Stimulated activated naive CD4-positive, alpha-beta T cell (primary cell): Measurements from ENCODE around the gene DRG1.
"Not testable (repeated sequence)": the region's sequence is repeated elsewhere in the genome, so short reads cannot be mapped to it uniquely, and the experiment has no call there.

Experiments
- DNase-seq, 6 experiments: peaks; one replicate each; lab custom pipeline; 2025; lab: John Stamatoyannopoulos, UW

Gene DRG1, protein sequence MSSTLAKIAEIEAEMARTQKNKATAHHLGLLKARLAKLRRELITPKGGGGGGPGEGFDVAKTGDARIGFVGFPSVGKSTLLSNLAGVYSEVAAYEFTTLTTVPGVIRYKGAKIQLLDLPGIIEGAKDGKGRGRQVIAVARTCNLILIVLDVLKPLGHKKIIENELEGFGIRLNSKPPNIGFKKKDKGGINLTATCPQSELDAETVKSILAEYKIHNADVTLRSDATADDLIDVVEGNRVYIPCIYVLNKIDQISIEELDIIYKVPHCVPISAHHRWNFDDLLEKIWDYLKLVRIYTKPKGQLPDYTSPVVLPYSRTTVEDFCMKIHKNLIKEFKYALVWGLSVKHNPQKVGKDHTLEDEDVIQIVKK

DNA sequence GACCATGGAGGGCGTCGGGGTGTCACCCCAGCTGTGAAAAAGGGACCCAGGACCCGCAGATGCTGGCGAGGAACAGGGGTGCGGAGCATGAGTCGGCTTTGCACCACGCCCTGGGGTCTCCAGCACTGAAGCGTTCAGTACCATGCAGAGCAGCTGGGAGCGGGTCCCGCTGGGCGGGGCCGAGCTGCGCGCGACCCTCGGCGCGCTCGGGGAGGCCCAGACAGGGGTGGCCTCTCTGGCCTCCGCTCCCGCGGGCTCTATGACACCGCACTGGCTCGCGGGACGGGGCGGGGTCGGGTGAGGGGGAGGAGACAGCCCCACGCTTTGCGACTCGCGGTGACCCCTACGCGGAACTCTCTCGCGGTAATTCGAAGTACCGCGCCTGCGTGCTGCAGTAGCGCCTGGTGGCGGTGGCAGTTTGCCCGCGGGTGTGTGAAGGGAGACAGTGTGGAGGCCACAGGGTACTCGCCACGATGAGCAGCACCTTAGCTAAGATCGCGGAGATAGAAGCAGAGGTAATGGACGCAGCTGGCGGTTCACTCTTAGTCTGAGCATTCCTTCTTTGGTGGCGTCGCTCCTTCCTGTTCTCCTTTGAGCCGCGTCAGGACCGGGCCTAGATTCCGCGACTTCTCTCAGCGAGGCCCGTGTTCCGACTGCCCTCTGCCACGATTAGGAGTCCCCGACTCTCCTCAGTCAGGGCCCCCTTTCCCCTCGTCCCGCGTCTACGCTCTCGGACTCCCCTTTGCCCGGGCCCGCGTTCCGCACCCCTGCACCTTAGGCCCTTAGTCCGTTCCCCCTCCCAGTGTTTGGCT is at the start of gene DRG1:
Gene DRG1, plus strand, starts transcription at position 394 of the 812 bp plus-strand sequence. Its CDS starts 80 bp downstream, at position 474.
- DNase-seq, result peak; percentile 89 to 96 (median 93)

DNA sequence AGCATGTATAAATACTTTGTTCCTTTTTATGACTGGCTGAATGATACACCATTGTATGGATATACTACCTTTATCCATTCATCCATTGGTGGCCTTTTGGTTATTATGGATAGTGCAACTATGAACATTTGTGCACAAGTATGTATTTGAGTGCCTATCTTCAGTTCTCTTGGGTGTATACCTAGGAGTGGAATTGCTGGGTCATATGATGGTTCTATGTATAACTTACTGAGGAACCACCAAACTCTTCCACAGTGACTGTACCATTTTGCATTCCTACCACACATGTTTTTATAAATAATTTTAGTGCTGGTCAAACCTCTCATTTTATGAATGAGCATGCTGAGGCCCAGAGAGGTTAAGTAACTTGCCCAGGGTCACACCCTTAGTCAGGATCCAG is 49.4 kb upstream of the DRG1 start:
- DNase-seq, result no peak

DNA sequence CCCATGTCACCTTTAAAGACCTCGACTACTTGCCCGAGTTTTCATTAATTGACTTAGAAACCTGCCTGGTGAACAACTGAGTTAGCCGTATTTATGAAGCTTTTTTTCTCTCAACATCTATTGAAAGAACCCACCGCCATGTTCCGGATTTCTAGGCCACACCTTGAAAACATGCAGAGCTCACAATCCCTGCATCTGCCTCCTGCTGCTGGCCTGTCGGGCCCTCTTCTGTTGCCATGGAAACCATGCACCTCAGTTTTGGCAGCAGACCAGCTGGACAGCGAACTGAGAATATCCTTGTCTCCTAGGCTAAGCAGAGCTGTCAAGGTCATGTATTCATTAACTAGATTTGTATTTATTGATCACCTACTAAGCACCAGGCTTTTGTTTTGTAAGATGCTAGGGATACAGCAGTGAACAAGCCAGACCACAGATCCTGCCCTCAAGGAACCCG is 49.0 kb upstream of the DRG1 start:
- DNase-seq, result no peak

DNA sequence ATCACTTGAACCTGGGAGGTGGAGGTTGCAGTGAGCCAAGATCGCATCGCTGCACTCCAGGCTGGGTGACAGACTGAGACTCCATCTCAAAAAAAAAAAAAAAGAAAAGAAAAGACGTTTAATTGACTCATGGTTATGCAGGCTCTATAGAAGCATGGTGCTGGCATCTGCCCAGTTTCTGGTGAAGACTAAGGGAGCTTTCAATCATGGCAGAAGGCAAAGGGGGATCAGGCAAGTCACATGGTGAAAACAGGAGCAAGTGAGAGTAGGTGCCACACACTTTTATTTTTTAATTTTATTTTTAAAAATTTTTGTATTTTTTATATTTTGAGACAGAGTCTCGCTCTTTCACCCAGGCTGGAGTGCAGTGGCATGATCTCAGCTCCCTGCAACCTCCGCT is 44.9 kb upstream of the DRG1 start:
- DNase-seq, result no peak

DNA sequence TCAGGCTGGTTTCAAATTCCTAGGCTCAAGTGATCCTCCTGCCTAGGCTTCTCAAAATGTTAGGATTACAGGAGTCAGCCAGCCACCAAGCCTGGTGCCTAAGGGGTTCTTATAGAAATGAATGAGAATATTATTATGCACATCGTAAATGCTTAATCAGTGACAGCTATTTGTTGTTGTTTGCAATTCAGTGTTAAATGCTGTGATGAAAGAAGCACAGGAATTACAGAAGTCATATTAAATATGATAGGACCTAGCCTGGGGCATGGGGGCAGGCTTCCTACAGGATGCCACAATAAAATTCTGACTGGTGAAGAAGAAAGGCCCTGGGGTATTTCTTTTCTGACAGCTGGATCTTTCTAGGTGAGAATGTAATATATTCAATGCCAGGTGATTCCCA is 39.4 kb upstream of the DRG1 start:
- no peak for DNase-seq

DNA sequence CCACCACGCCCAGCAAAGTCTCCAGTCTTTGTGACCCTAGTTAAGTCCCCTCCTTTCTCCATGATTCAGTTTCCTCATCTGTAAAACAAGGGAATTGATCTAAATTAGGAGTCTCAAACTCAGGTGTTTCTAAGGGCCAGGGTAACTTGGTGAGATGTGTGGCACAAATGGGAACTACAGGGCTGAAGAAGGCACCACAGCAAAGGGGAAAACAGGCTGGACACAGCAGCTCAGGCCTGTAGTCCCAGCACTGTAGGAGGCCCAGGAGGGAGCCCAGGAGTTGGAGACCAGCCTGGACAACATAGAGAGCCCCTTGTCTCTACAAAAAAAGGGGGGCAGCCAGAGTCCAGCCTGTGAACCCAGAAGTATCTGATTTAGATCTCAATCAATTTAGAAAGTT is 37.7 kb upstream of the DRG1 start:
- no peak for DNase-seq

DNA sequence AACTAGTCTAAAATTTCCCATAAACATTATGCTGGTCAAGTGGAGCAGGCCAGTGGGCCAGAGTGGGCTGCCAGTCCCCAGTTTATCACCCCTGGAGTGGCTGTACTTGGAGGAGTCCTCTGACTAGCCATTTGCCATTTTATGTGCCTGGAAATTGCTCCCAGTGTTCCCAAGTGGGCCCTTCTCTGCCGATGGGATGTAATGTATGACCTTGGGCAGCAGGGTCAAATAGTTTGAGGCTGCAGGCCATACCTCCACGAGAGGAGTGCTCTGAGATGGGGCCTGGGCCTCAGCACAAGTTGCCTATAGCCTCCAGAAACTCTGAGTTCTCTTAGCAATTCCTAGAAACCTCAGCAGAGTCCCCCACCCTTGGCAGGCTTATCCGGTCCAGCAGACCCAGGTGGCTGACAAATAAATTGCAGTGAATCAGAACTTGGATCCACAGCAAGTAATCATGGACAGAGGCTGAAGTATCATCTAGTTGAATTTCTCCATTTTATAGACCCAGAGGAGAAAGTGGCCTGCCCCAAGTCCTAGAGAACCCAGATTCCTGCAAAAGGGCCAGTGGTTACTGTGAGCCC is 35.4 kb upstream of the DRG1 start:
- DNase-seq, result no peak

DNA sequence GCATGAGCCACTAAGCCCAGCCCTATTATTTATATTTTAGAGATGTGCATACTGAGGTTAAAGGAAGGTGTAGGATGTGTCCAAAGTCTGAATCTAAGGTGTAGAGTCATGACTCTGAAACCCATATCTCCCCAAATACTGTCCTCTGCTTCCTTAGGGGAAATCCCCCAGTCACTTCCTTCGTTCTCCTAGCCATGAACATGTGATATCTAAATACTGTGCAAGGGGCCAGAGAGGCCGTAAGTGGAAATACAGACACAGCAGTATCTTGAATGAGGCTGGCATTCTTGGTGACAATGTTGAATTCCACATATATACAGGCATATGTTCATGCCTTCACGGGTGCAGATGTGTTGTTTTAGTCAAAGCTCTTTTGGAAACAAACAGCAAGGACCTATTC is 32.0 kb upstream of the DRG1 start:
- DNase-seq, result no peak

DNA sequence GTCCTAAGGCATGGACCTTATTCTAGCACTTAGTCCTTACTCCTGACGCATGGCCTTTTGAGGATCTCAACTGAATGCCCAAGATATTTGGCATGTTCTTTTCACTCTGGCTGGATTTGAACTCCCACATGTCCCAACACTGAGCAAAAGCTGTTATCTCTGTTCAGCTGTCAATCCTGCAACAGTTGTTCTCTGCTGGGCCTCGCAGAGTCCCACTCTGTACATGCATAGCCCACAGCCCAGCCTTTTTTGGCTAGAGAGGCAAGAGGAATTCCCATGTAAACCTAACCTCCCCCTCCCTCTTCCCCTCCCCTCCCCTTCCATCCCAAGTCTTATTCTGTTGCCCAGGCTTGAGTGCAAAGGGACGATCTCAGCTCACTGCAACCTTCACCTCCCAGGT is 21.8 kb upstream of the DRG1 start:
- no peak for DNase-seq

DNA sequence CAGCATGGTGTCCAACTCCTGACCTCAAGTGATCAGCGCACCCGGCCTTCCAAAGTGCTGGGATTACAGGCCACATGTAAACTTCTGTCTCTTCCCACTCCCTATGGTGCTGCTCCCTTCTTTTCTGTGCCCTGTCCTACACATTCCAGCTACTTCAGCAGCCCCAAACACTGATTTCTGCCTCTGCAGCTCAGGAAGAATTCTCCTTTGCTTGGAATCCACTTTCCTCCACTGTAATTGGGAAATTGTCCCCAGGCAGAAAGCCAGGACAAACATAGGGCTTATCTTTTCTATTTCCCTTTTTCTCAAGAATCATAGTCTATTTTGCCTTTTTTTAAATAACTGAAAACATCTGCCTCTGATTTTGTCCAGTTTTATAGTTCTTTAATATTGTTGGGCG is 21.3 kb upstream of the DRG1 start:
- no peak for DNase-seq

DNA sequence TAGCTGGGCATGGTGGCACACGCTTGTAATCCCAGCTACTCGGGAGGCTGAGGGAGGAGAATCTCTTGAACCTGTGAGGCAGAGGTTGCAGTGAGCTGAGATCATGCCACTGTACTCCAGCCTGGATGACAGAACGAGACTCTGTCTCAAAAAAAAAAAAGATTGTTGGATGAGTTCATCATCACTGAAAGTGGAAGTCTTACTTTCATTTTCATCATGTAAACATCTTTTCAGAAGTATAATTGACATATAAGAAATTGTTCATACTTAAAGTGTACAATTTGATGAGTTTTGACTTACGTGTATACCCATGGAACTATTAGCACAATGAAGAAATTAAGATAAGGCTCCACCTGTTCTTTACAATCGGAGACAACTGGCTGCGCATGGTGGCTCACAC is 20.8 kb upstream of the DRG1 start:
- DNase-seq, result not testable (repeated sequence)

DNA sequence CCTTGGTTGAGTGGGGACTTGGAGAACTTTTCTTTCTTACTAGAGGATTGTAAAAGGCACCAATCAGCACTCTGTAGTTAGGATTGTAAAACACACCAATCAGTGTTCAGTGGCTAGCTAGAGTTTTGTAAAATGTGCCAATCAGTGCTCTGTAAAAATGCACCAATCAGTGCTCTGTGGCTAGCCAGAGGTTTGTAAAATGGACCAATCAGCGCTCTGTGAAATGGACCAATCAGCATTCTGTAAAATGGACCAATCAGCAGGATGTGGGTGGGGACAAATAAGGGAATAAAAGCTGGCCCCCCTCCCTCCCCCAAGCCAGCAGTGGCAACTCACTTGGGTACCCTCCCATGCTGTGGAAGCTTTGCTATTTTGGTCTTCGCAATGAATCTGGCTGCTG is 5.5 kb upstream of the DRG1 start:
- no peak for DNase-seq

DNA sequence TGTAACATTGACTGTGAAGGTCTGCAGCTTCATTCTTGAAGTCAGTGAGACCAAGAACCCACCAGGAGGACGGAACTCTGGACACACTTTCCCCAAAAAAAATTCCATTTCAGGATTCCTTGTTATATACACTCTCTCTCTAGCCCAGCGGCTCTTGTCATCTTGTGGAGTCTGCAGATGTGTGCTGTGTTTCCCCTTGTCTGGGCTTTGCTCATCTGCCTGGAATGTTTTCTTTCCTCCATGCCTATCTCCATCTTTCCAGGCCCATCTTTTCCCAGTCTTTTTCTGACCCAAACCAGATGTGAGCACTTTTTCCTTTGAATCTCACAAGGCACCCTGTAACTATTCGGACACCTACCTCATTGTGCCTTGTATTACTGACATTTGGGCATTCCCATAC is 5.1 kb upstream of the DRG1 start:
- DNase-seq, result no peak

DNA sequence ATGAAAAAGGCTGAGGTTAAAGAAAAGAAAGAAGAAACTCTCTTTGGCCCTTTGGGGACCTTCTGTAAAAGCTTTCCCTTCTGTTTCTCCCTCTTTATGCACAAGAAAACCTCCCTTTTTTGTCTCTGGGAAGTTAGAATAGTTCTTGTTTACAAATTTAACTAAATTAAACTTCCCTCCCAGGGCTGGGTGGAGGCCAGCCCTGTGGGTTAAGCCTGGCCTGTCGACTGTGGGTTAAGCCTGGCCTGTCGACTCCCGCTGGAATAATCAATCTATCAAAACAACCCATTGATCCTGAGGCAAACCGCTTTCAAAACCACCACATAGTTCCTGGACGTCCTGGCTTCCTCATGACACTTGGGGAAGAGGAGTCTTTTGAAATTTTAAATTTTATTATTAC is 1.2 kb upstream of the DRG1 start:
- DNase-seq, result no peak

DNA sequence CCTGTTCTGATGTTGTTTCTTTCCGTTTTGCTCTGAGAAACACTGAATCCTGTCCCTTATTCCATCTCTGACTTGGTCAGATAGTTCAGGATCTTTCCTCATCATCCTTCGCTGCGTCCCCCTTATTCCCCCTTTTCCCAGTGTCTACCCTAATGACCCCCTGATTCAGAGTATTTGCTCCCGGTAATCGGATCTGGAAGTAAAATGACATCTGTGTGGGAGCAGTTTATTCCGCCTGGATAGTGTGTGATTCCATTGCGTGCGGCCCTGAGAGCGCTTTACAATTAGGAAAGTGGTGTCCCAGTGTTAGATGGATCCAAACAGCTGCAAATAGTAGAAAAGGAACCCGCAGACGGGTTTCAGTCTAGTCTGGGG is 606 bp downstream of the DRG1 start:
- no peak for DNase-seq

DNA sequence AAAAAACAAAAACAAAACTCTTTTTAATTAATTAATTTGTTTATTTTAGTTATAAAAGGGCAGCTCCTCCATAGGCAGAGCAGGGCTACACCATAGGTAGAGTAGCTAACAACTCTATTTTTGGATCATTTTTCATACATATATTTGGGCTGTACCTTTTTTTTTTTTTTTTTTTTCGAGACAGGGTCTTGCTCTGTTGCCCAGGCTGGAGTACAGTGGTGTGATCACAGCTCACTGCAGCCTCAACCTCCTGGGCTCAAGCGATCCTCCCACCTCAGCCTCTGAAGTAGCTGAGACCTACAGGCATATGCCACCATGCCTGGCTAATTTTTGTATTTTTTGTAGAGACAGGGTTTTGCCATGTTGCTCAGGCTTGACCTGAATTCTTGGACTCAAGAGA is 2.9 kb downstream of the DRG1 start:
- DNase-seq, result not testable (repeated sequence)

DNA sequence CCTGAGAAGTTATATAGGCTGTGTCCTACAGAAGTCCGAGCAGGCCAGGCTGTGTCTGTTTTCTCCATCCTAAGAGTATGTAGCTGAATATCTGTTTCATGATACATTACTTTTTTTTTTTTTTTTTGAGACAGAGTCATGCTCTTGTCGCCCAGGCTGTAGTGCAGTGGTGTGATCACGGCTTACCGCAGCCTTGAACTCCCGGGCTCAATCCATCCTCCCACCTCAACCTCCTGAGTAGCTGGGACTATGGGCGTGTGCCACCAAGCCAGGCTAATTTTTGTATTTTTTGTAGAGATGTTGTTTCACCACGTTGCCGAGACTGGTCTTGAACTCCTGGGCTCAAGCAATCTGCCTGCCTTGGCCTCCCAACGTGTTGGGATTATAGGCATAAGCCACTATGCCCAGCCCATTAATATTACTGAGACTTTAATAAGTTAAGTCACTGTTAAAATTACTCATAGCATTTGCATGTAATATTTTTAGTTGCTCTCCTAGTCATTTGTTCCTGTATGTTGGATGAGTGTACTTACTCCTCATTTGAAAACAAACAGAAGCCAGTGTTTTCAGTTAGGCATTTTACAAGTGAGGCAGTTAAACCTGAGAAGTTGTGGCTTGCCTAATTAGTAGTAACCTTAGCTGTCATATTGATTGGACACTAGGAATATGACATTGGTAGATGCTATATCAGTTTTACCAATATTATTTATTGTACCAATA is 26.1 kb downstream of the DRG1 start:
- DNase-seq, result no peak

DNA sequence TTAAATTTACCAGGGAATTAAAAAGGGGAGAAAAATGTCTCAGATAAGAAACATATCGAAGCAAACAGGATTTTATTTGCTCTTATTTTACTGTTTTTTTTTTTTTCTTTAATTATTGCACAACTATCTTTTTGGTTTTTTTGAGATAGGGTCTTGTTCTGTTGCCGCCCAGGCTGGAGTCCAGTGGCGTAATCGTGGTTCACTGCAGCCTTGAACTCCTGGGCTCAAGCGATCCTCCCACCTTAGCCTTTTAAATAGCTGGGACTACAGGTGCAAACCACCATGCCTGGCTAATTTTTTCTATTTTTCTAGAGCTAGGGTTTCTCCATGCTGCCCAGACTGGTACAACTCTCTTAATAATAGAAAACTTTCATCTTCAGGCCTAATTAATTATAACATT is 32.5 kb downstream of the DRG1 start:
- no peak for DNase-seq

DNA sequence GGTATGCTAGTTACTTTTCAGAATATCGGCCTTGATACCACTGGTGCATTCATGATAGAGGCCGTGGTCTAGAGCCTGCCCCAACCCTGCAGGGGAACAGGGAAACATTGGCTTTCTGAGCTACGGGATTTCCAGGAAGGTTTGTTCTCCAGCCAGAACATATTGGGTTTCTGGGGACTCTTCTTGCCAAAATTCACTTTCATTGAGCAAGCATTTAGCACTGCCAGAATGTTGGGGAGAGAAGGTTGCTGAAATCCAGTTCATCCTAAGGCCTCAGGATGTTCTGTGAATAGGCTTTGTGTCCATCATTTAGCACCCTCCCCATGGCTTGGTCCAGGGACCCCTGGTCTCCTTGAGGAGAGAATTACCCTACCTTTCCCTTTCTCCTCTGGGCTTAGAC is 36.7 kb downstream of the DRG1 start:
- DNase-seq, result no peak

DNA sequence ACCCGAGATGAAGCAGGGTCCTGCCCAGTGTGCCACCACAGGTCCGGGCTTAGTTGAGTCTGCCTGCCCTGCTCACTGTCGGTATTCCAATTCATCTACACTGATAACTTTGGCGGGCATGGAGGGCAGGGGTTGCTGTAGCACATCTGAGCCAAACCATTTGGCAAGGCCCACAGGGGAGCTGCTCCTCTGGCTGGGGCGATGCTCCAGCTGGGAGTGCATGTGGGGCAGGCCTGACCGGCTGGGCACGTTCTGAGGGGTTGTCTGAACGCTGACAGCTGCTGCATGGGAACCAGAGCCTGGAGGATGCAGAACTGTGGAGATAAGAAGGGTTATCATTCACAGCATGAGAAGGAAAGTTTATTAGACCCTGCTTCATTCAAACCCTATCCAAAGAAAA is 40.4 kb downstream of the DRG1 start:
- no peak for DNase-seq

DNA sequence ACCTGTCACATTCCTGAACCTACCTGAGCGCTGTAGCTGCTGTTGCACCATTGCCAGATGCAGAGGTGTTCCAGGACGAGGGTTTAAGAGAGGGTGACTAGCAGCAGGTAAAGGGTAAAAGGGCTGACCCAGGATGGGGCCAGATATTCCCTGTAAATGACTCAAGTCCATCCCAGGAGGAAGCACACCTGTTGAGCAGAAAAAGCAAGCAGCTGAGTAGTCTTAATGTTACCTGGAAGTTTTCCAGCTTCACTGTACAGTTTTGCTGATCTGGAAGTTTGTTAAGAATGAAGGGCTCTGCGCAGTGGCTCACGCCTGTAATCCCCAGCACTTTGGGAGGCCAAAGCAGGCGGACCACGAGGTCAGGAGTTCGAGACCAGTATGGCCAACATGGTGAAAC is 41.3 kb downstream of the DRG1 start:
- DNase-seq, result no peak

DNA sequence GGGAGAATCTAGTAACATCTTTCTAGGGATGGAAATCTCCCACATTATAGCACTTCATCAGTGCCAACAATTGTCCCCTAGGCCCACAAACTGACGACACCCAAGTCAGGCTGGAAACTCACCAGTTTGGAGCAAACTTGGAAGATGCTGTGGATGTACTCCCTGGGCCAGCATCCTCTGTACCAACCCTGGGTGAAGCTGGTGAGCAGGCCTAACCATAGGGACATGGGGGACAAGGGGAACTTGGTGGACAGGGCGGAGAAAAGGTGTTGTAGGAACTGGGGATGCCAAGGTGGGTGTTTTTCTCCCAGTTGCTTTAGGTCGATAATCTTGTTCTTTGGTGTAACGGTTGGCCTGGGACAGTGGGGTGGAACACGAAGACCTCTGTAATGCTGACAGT is 42.2 kb downstream of the DRG1 start:
- no peak for DNase-seq
